NCI-H2196 treated with DMSO at 0.1 percent for 48 hours (cell line): ENCODE results near the gene TRIM25.

Source experiments
- DNase-seq: peaks from one replicate; lab custom pipeline; 2025; ENCODE audit not compliant: unreplicated experiment; lab: John Stamatoyannopoulos, UW

The TRIM25 gene

GRCh38 chr17:56896968-56897359 lies 16.9 kb downstream of the TRIM25 start:
- DNase-seq, result no peak

DNA sequence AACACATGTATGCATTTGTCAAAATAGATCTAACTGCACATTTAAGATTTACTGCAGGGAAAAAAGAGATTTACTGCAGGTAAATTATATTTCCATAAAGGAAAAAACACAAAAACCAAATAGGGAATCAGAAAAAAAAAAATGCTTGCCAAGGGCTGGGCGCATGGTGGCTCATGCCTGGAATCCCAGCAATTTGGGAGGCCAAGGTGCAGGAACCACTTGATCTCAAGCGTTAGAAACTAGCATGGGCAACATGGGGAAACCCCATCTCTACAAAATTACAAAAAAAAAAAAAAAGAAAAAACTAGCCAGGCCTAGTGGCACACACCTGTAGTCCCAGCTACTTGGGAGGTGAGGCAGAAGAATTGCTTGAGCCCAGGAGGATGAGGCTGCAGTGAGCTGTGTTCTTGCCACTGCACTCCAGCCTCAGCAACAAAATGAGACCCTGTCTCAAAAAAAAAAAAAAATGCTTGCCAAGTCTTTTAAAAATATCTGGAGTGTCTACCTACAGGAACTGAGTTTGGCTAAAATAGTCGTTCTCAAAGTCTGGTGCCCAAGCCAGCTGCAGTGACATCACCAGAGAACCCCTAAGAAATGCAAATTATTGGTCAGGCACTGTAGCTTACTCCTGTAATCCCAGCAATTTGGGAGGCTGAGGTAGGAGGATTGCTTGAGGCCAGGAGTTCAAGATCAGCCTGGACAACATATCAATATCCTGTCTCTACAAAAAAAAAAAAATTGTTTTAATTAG lies 17.5 kb downstream of the TRIM25 start:
- no peak for DNase-seq

DNA sequence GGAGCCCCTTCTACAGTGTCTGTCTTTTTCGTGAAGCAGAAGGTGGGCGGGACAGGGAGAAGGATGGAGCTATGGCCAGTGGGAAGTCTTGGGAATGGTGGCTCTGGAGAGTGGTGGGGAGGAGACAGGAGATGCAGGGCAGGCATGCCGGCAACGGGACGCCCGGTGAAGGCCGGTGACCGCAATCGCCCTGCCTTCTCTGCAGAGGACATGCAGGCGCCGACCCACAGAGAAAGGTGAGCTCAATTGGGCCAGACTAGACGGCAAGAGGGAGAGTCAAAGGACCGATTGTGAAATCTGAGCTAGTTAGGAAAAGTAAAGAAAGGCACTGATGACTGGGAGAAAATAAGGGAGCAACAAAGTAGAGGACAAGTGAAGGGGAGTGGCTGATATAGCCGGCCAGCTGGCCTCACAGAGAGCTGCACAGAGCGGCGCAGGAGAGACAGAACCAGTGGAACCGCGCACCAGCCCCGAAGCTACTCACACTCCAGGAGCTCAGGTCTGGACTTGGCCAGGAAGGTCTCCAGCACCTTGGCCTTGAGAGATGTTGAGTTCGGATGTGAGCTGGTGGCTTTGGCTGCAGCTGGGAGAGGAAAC lies 18.9 kb downstream of the TRIM25 start:
- DNase-seq, result no peak

DNA sequence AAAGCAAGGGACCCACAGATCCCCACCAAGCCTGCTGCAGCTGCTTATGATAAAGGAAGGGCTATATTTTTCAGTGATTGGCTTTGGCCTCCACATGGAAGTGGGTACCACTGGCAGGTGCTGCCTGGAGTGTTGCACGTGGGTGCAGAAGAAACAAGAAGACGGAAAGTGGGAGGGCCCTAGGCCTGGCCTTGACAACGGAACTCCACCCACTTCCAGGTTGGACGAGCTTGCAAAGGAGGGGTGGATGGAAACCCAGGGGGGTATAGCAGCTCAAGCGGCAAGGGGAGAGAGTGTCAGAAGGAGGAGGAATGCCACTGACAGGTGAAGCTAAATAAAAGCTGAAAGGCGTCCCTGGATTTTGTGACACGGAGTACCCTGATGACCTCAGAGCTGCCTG lies 20.3 kb downstream of the TRIM25 start:
- DNase-seq, result no peak

GRCh38 chr17:56892333-56892732 lies 21.5 kb downstream of the TRIM25 start:
- no peak for DNase-seq

GRCh38 chr17:56891751-56892150 lies 22.1 kb downstream of the TRIM25 start:
- DNase-seq, result no peak

DNA sequence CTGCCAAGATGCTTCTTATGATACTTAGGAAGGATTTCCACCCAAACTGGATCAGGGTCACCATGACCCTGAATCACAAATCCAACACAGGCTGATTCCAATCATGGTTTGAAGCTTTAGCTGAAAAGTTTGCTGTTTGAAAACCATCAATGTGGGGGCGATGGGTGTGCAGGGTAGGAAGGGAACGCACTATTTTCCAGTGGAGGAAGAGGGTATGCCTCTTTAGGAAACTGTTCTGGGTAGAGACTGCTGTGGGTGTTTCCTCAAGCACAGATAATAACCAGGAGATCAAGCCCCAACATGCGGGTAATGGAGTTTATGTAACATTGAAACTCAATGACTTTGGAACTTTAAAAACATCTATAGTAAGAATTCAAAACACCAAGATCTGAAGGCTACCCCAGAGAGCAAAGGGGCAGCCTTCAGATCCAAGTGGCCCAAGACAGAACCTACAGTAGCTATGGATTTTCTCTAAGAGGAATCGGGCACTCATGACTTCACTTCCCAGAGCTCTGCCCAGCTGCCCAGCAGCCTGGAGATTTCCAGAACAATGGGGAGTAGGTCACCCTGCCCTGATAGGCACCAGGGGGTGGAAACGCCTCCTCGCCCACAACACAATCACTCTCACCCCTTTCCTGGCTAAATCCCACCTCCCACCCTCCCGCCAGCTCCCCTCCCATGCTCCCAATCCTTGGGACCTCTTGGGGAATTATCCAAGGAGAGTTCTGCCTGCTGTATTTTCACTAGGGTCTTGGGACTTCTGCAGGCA lies 22.8 kb downstream of the TRIM25 start:
- DNase-seq, result no peak

DNA sequence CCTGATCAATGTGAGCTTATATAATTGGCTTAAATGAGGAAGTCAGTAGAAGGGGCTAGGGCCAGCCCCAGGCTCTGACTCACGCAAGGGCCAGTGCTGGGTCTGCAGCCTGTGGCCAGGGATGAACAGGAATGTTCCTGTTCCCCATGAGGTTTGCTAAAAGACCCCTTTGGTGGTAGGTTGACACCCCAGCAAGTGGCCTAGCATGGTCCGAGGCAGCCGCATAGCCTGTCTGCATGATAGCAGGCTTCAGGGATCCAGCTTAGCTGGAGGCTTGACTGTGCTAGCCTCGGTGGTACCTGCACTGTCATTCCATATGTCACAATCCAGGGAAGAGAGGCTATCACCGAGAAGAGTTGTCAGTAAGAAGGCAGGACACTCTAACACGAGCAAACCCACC lies 23.5 kb downstream of the TRIM25 start:
- no peak for DNase-seq

- no peak for DNase-seq
Observed at GRCh38 chr17:56887552-56888467, 26.0 kb downstream of the TRIM25 start.

GRCh38 chr17:56887105-56887504 lies 26.7 kb downstream of the TRIM25 start:
- no peak for DNase-seq

GRCh38 chr17:56886288-56886731 lies 27.5 kb downstream of the TRIM25 start:
- no peak for DNase-seq

DNA sequence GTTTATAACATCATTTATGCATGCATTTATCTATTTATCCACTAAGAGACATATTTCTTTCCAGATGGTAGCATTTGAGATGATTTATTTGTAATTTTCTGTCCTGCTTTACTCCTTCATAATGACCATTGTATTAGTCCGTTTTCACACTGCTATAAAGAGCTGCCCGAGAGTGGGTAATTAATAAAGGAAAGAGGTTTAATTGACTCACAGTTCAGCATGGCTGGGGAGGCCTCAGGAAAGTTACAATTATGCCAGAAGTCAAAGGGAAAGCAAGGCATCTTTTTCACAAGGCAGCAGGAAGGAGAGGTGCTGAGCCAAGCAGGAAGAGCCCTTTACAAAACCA lies 28.6 kb downstream of the TRIM25 start:
- no peak for DNase-seq

DNA sequence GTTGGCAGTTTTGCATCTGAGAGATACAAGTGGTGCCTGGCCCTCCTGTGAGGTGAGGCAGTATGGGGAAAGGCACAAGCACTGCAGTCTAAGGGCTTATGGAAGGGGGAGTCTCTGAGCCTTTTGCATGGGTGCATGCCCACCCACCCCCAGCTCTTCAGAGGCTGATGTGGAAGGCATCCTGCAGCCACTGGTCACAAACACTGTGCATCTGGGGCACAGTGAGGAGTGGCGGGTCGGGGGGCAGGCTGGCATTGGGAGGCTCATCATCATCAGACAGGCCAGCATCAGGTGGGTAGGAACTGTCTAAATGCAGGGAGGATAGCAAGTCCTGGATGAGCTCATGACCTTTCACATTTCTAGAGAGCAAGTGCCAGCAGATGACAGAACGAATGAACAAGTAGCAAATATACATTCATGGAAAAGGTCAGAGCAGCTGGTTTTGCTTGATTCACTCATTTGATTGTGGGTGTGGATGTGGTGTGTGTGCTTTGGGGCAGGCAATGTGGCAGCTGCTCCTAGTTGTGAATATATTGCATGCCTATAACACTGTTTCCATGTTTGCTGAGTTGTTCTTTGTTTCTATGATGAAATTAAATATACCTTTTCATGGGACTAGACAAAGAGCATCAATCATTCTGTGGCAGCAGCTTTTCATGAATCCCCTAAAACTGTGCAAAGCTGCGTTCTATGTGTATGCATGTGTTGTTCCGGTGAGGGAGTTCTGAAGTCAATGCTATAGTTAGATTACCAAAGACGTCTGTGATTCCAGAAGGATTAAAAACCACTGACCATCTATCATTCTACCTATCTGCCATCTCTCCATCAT lies 29.2 kb downstream of the TRIM25 start:
- no peak for DNase-seq

GRCh38 chr17:56883616-56884015 lies 30.2 kb downstream of the TRIM25 start:
- DNase-seq, result no peak

GRCh38 chr17:56881685-56882295 lies 32.1 kb downstream of the TRIM25 start:
- no peak for DNase-seq

- no peak for DNase-seq
Observed at GRCh38 chr17:56880571-56880970, 33.3 kb downstream of the TRIM25 start.

DNA sequence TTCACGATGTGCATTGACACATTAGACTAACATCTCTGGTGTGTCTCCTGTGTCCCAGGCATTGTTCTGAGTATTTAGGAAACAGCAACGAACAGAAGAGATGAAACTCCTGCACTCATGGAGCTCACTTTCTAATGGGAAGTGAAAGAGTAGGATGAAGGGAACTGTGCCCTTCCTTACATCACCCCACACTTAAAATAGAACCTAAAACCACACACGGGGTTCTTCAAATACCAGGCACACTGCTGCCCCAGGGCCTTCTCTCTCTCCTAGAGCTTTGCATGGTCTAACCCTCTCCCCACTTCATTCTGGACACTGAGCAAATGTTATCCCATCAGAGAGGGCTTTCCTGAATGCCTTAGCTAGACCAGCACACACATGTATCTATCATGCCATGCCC lies 33.7 kb downstream of the TRIM25 start:
- no peak for DNase-seq

DNA sequence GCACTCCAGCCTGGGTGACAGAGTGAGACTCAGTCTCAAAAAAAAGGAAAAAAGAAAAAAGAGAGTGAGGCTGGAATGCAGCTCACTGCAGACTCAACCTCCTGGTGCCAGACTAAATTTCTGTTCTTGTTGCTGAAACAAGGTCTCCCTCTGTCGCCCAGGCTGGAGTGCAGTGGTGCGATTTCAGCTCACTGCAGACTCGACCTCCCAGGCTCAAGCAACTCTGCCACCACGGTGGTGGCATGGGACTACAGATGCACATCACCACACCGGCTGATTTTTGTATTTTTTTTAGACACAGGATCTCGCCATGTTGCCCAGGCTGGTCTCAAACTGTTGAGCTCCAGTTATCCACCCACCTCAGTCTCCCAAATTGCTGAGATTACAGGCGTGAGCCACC lies 34.6 kb downstream of the TRIM25 start:
- no peak for DNase-seq

- DNase-seq, result no peak
Observed at GRCh38 chr17:56876766-56877179, 37.1 kb downstream of the TRIM25 start.
